ENCODE results near the gene CACNA1G. TPM values are rescaled to one million over a fixed set of nuclear protein-coding genes. Genes with fewer than 3 reads are reported as not detected.

CACNA1G gene
- total RNA-seq, 2 donors from 2014 or later = 0.07 to 0.19 TPM

DNA sequence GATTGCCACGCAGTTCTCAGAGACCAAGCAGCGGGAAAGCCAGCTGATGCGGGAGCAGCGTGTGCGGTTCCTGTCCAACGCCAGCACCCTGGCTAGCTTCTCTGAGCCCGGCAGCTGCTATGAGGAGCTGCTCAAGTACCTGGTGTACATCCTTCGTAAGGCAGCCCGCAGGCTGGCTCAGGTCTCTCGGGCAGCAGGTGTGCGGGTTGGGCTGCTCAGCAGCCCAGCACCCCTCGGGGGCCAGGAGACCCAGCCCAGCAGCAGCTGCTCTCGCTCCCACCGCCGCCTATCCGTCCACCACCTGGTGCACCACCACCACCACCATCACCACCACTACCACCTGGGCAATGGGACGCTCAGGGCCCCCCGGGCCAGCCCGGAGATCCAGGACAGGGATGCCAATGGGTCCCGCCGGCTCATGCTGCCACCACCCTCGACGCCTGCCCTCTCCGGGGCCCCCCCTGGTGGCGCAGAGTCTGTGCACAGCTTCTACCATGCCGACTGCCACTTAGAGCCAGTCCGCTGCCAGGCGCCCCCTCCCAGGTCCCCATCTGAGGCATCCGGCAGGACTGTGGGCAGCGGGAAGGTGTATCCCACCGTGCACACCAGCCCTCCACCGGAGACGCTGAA lies 15.2 kb downstream of the CACNA1G start:
- H3K4me1 ChIP-seq = no peaks in the 10 kb centered on the region
- no peak overlapping the region for H3K9ac ChIP-seq (ENCODE audit: low read depth in 2 of 2, low read length in 2 of 2)
- DNase-seq = no peak
- no peak for TF ChIP-seq CTCF (IDR thresholded peaks at IDR 0.05)
- no peaks in the 10 kb centered on the region for H3K9me3 ChIP-seq
- H3K4me3 ChIP-seq = no peak overlapping the region
- H3K36me3 ChIP-seq = no peaks in the 10 kb centered on the region
- intact Hi-C loops (cut with DNase I) = no loop called here
- no peak overlapping the region for H3K27ac ChIP-seq
- H3K27me3 ChIP-seq = no peaks in the 10 kb centered on the region

GRCh38 chr17:50576864-50577263 lies 16.3 kb downstream of the CACNA1G start:
- Histone ChIP-seq H3K9me3 (no peaks in the 10 kb centered on the region), H3K27ac (no peak overlapping the region), H3K4me3 (no peak overlapping the region), H3K27me3 (no peaks in the 10 kb centered on the region), H3K36me3 (no peaks in the 10 kb centered on the region), H3K4me1 (no peaks in the 10 kb centered on the region), H3K9ac (ENCODE audit: low read depth in 2 of 2, low read length in 2 of 2) (no peak overlapping the region)
- DNase-seq = no peak
- intact Hi-C loops (cut with DNase I) = no loop called here
- no peak for TF ChIP-seq CTCF (IDR thresholded peaks at IDR 0.05)

DNA sequence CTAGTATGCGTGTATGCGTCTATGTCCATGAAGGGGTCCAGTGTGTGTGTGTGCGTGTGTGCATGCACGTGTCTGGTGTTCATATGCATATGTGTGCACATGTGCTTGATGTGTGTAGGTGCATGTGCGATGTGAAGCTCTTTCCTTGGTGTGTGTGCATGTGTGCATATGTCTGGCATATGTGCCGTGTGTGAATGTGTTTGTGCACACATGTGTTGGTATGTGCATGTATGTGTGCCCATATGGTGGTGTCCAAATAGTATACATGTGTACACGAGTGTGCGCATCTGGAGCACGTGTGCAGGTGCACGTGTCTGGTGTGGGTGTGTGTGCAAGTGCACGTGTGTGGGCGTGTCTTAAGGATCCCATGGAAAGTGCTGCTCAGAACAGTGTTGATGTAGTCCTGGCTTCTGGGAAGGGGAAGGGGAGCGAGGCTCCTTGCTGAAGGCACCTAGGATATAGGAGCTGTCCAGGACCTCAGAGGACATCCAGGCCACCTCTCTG lies 17.0 kb downstream of the CACNA1G start:
- Histone ChIP-seq H3K4me1 (no peaks in the 10 kb centered on the region), H3K9ac (ENCODE audit: low read depth in 2 of 2, low read length in 2 of 2) (no peak overlapping the region), H3K9me3 (no peaks in the 10 kb centered on the region), H3K36me3 (no peaks in the 10 kb centered on the region), H3K4me3 (no peak overlapping the region), H3K27me3 (no peaks in the 10 kb centered on the region), H3K27ac (no peak overlapping the region)
- intact Hi-C loops (cut with DNase I) = no loop called here
- TF ChIP-seq CTCF (IDR thresholded peaks at IDR 0.05) = no peak
- DNase-seq = no peak

GRCh38 chr17:50578173-50578572 lies 17.7 kb downstream of the CACNA1G start:
- Histone ChIP-seq H3K36me3 (no peaks in the 10 kb centered on the region), H3K9me3 (no peaks in the 10 kb centered on the region), H3K4me1 (no peaks in the 10 kb centered on the region), H3K4me3 (no peak overlapping the region), H3K9ac (ENCODE audit: low read depth in 2 of 2, low read length in 2 of 2) (no peak overlapping the region), H3K27me3 (no peaks in the 10 kb centered on the region), H3K27ac (no peak overlapping the region)
- TF ChIP-seq CTCF (IDR thresholded peaks at IDR 0.05) = no peak
- DNase-seq = no peak
- intact Hi-C loops (cut with DNase I) = no loop called here

DNA sequence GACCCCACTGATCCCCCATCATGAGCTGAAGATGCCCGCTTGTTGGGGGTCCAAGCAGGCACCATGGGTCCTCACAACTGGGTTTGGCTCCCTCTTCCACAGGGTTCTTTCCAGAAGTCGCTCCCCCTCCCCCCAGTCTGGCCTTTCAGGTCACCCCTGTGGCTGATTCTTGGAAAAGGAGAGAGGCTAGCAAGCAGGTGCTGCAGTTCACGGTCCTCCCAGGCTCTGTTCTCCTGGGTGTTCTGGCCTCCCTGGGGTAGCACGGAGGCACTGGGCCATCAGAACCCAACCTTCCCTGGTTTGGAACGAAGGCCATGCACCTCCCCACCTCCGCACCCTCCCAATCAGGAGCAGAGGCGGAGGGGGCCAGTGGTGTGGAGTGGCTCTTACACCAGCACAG lies 18.9 kb downstream of the CACNA1G start:
- intact Hi-C loops (cut with DNase I) = no loop called here

More for the DNA sequence above, 18.9 kb downstream of the CACNA1G start:
- H3K4me3 ChIP-seq = no peak overlapping the region
- no peaks in the 10 kb centered on the region for H3K27me3 ChIP-seq
- TF ChIP-seq CTCF (IDR thresholded peaks at IDR 0.05) = no peak
- H3K9me3 ChIP-seq = no peaks in the 10 kb centered on the region
- no peaks in the 10 kb centered on the region for H3K4me1 ChIP-seq
- H3K27ac ChIP-seq = no peak overlapping the region
- DNase-seq = no peak
- H3K36me3 ChIP-seq = no peaks in the 10 kb centered on the region
- H3K9ac ChIP-seq (ENCODE audit: low read depth in 2 of 2, low read length in 2 of 2) = no peak overlapping the region

Data from colonic mucosa (tissue), 4 donors.